Vagina (tissue), 2 donors: ENCODE data around the gene COL9A3.

Experiments
- CTCF ChIP-seq, 3 experiments: fragments of 450-650 bp in 2 of 3; fragments of 200-600 bp in 1 of 3; sonication (generic) in 1 of 3; IDR thresholded peaks; one replicate each; pipeline ENCODE4 v1.5.1; 2017 to 2019; ENCODE audit warnings: antibody characterized with exemption in 3 of 3, mild to moderate bottlenecking in 2 of 3, moderate library complexity in 2 of 3
- POLR2A ChIP-seq, 2 donors: fragments of 450-650 bp; IDR thresholded peaks; one replicate each; pipeline ENCODE4 v1.6.1; 2017; ENCODE audit warnings: antibody characterized with exemption in 2 of 2, mild to moderate bottlenecking in 2 of 2, moderate library complexity in 2 of 2
- POLR2AphosphoS5 ChIP-seq, 2 donors: sonication (generic); formaldehyde crosslinking; IDR thresholded peaks; one replicate each; pipeline ENCODE4 v1.9.0; 2017; ENCODE audit warnings: antibody characterized with exemption in 2 of 2, mild to moderate bottlenecking in 2 of 2, low read depth in 1 of 2; ENCODE audit not compliant: insufficient read depth in 1 of 2

GRCh38 chr20:62885046-62885895 lies 68.4 kb downstream of the COL9A3 start:
- TF ChIP-seq CTCF (IDR thresholded peaks at IDR 0.05) (no peak), POLR2AphosphoS5 (IDR thresholded peaks at IDR 0.05; ENCODE audit: insufficient read depth in 1 of 2, low read depth in 1 of 2) (no peak), POLR2A (IDR thresholded peaks at IDR 0.05) (no peak)
